Measurements from ENCODE around the gene S100A11.
A peak's percentile ranks its signal among the peaks of the same experiment; 100 is the strongest.

Gene S100A11

DNA sequence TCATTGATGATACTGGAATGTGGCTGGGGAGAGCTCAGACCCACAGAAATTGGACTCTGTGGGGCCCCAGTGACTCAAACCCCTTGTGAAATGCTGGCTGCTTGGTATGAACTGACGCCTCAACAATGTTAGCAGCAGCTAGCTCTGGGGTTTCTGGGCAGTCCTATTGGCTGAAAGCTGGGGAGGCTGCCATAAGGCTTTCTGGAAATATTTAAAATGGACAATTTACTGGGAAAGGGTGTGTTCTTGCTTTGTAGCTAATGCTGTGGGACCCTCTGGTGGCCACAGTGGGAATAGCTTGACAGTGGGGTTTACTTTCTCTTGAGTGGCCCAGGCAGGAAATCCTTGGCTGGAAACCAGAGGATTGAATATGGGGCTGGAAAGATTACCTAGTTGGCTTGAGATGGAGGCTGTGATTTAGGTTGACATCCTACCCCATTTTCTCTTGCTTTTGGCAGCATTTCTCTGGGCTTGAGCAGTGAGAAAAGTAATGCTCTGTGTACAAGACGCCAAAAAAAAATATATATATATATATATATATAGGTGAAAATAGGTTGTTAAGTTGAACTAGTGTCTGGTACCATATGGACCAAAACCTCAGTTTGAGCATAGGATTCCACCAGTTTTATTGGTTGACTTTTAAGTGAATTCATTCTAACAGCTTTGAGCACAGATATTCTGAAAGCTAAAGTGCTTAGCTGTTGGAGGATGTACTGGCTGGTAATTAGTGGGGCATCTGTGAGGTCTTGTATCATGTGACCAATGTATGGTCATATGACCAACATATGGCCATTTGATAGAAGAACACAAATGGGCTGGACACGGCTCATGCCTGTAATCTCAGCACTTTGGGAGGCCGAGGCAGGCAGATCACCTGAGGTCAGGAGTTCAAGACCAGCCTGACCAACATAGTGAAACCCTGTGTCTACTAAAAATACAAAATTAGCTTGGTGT lies 34.9 kb downstream of the S100A11 start:
- peak; percentile 86 for DNase-seq

- DNase-seq, result no peak
These were observed 35.7 kb downstream of the S100A11 start for GRCh38 chr1:152000964-152001630.

- no peak for DNase-seq
These were observed 38.0 kb downstream of the S100A11 start for GRCh38 chr1:151998611-151999362.

DNA sequence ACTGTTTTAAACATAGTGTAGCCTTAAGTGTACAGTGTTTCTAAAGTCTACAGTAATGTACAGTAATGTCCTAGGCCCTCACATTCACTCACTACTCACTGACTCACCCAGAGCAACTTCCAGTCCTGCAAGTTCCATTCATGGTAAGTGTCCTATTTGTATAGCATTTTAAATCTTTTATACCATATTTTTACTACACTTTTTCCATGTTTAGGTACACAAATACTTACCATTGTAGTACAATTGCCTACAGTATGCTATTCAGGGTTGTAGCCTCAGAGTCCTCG lies 39.6 kb downstream of the S100A11 start:
- DNase-seq, result no peak

DNA sequence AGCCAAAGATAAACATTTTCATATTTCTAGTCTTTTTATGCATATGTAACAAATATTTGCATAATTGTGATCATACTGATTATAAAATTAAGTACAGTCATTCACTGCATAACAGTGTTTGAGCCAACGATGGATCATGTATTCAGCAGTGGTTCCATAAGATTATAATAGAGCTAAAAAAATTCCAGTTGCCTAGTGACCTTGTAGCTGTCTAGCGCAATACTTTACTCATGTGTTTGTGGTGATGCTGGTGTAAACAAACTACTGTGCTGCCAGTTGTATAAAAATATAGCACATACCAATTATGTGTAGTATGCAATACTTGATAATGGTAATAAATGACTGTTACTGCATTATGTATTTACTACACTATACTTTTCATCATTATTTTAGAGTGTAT lies 41.0 kb downstream of the S100A11 start:
- DNase-seq, result no peak

DNA sequence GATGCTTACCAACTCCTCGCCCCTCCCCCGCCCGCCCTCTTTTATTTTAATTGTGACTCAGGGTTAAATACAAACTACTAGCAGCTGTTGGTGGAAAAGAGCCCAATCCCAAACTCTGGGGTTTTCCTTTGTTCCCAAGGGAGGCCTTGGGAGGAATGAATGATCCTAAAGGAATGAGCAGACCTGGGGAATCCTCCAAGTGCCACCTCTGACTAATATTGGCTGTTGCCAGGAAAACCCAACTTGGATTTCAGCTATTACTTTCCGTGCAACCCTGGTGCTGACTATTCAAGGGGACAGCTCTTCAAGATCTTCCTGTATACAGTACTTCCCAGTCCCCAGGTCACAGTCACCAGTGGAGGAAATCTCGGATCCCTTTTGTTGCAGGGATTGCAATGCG lies 41.8 kb downstream of the S100A11 start:
- DNase-seq, result no peak

- peak; percentile 88 for DNase-seq
These were observed 42.9 kb downstream of the S100A11 start, which contains the start of gene S100A10 for GRCh38 chr1:151993734-151994496. S100A10 (minus strand) TSS chr1:151993859; CDS start chr1:151986230, 7,629 bp downstream.

- DNase-seq, result peak; percentile 52
These were observed 43.6 kb downstream of the S100A11 start for GRCh38 chr1:151993084-151993733.

GRCh38 chr1:151992303-151993083 lies 44.3 kb downstream of the S100A11 start:
- DNase-seq, result peak; percentile 36

- DNase-seq, result no peak
These were observed 45.0 kb downstream of the S100A11 start for GRCh38 chr1:151991663-151992302.

DNA sequence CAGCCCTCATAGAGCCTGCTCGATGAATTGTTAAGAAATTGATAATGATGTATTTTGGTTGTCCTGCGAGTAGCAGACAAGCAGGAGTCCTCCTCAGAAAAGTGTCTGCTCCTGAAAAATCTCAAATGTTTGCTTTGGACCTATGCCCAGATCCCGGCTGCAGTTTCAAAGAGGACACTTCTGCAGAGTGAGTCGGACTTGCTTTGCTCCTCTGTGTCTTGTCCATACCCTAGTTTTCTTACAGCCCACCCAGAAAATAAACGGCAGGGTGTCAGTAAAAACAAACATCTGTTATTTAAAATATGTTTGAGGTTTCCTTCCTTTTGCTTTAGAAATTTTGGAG lies 46.0 kb downstream of the S100A11 start:
- no peak for DNase-seq

DNA sequence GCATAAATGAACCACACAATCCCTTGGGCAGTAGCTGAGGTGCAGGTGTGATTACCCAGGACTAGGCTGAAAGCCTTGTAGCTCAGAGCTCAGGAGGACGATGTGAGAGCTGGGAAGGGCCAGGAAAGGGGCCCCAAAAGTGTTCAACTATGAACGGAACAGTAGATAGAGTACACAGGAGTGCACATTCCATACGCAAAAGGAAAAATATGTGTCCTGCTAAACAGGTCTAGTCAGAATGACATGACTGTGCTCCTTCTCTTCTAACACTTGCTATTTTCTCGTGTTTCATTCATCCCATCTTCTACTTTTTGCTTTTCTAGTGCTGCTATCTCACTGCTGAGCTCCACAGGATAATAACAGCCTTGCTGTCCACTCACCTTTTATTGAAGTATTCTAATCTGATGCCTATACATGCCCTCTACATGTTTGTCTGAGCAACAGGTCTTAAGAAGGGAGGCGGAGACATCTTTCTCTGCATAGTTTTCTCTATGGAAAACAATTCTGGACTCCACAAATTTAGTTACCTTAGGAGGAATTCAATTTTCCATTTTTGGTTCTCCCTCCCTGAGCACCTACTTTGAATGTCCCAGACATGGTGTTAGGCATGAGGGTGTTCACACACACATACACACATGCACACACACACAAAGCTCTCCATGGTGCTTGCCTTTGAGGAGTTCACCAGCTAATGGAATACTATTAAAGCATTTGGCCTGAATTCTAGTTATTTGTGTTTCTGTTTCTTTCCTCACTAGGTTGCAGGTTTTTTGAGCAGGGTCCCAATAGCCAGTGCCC lies 46.5 kb downstream of the S100A11 start:
- DNase-seq, result no peak

GRCh38 chr1:151989211-151989862 lies 47.5 kb downstream of the S100A11 start:
- peak; percentile 74 for DNase-seq

GRCh38 chr1:151988405-151988923 lies 48.3 kb downstream of the S100A11 start:
- no peak for DNase-seq

DNA sequence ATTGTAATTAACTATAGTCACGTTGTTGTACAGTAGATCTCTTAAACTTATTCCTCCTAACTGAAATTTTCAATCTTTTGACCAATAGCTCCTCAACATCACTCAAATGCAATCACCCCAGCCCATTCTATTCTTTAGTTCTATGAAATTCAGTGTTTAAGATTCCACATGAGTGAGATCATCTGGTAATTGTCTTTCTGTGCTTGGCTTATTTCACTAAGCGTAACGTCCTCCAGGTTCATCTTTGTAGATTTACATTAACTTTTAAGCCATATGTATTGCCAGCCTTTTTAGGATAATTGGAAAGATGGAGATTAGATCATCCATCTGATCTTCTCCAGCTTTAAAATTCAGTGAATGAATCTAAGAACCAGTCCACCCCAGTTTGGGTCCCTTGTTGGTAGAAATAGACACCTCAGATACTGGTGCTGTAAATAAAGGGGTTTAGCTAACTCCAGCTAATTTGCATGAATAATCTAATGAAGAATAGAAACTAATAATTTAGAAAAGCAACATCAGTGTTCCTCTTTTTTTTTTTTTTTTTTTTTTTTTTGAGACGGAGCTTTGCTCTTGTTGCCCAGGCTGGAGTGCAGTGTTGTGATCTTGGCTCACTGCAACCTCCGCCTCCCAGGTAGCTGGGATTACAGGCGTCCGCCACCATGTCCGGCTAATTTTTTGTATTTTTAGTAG lies 50.2 kb downstream of the S100A11 start:
- DNase-seq, result no peak

DNA sequence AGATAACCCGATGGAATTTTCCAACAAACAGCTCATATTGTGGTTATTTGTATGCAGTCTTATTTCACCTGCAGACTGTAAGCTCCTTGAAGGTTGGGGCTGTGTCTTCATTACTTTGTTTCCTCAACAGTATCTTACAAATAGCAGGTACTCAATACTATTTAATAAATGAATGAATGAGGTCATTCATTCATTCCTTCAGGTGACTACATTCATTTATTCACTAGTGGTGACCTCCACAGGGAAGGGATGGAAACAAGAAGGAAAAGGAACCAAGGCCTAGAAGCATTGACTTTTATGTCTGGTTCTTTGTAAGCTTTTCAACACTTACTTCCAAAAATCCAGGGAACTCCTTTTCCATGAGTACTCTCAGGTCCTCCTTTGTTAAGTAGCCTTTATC lies 51.0 kb downstream of the S100A11 start:
- no peak for DNase-seq

DNA sequence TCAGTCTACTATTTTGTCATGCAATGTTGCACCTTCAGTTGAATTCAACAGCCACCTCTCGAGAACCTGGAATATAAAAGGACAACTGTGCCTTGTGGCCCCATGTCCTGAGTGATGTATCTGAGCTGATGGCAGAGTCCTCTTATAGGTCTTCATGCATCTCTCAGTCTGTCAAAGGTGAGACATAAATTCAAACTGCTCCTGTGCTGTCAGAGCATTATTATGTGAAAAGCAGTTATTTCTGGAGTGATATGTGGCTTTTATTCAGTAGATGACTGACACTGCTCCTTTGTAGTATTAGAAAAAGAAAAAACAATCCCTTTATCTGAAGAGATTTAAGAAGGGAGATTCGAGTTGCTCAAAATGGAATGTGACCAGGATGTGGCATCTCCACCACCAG lies 51.5 kb downstream of the S100A11 start:
- DNase-seq, result no peak

- no peak for DNase-seq
These were observed 52.4 kb downstream of the S100A11 start for GRCh38 chr1:151984313-151984956.

Measured in CD4-positive, alpha-beta T cell treated with Interleukin-17A for 4 hours (primary cell).